Measurements from ENCODE around the gene ARRB1. TPM values are rescaled to one million over a fixed set of nuclear protein-coding genes. Genes with fewer than 3 reads are reported as not detected.

The ARRB1 gene
- total RNA-seq = 10 to 100 TPM; 70.3 to 73.4 TPM

DNA sequence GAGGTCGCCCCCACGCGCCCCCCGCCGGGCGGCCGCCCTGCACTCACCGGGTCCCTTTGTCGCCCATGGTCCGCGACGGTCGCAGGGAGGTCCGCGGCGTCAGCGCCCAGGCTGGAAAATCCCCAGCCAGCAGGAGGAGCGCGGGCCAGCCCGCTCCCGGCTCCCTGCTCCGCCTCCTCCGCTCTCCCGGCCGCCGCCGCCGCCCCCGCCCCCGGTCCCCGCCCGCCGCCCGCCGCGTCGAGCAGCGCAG lies at the start of gene ARRB1:
Gene ARRB1, minus strand, starts transcription at position 121 of the 250 bp plus-strand sequence. Its CDS starts 54 bp downstream, at position 67.
- DNase-seq = no peak
- Histone ChIP-seq H3K27ac (peak within 1 kb of the TSS; percentile 85), H3K9me3 (no peaks in the 10 kb centered on the region), H3K4me3 (peak within 1 kb of the TSS; percentile 65), H3K4me1 (peaks cover 28% of the 10 kb centered on the region), H3K27me3 (no peaks in the 10 kb centered on the region), H3K36me3 (no peaks in the 10 kb centered on the region), H3K9ac (ENCODE audit: low read depth in 2 of 2, low read length in 2 of 2) (peak within 1 kb of the TSS; percentile 85 to 96)
- intact Hi-C loops (cut with DNase I) = no loop called here
- TF ChIP-seq, protein P1, sequence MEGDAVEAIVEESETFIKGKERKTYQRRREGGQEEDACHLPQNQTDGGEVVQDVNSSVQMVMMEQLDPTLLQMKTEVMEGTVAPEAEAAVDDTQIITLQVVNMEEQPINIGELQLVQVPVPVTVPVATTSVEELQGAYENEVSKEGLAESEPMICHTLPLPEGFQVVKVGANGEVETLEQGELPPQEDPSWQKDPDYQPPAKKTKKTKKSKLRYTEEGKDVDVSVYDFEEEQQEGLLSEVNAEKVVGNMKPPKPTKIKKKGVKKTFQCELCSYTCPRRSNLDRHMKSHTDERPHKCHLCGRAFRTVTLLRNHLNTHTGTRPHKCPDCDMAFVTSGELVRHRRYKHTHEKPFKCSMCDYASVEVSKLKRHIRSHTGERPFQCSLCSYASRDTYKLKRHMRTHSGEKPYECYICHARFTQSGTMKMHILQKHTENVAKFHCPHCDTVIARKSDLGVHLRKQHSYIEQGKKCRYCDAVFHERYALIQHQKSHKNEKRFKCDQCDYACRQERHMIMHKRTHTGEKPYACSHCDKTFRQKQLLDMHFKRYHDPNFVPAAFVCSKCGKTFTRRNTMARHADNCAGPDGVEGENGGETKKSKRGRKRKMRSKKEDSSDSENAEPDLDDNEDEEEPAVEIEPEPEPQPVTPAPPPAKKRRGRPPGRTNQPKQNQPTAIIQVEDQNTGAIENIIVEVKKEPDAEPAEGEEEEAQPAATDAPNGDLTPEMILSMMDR (IDR thresholded peaks at IDR 0.05) = no peak

DNA sequence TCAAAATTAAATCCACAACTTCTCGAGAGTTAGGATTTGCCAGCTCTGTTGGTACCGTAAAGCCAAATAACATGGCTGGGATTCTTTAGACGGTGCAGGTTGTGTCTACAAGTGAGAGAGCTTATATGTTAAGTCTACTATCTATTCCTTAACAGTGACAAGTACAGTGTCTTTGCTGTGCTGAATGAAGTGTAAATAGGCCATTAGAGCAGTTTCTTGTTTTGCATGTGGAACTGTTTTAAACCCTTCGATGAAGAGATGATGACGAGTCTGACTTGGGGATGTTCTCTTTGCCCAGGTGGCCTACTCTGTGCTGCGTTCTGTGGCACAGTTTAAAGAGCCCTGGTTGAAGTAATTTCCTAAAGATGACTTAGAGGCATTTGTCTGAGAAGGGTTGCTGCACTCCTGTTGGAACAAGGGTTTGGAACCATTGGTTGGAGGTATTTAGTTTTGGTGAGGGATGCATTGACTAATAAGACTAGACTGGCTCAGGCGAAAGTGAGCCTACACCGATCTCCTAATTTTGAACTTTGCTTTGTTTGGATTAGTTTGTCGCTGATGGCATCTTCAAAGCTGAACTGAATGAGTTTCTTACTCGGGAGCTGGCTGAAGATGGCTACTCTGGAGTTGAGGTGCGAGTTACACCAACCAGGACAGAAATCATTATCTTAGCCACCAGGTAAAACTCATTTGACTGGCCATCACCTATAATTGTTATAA lies 48.8 kb upstream of the ARRB1 start:
- TF ChIP-seq, protein P1 (IDR thresholded peaks at IDR 0.05) = no peak
- intact Hi-C loops (cut with DNase I) = no loop called here
- peaks cover 6% of the 10 kb centered on the region for H3K4me1 ChIP-seq
- H3K4me3 ChIP-seq = peak overlapping the region; percentile 68
- no peaks in the 10 kb centered on the region for H3K27me3 ChIP-seq
- H3K9me3 ChIP-seq = no peaks in the 10 kb centered on the region
- H3K36me3 ChIP-seq = peaks cover 16% of the 10 kb centered on the region
- H3K27ac ChIP-seq = peak overlapping the region; percentile 90
- DNase-seq = no peak
- peak overlapping the region; percentile 90 to 100 for H3K9ac ChIP-seq (ENCODE audit: low read depth in 2 of 2, low read length in 2 of 2)

DNA sequence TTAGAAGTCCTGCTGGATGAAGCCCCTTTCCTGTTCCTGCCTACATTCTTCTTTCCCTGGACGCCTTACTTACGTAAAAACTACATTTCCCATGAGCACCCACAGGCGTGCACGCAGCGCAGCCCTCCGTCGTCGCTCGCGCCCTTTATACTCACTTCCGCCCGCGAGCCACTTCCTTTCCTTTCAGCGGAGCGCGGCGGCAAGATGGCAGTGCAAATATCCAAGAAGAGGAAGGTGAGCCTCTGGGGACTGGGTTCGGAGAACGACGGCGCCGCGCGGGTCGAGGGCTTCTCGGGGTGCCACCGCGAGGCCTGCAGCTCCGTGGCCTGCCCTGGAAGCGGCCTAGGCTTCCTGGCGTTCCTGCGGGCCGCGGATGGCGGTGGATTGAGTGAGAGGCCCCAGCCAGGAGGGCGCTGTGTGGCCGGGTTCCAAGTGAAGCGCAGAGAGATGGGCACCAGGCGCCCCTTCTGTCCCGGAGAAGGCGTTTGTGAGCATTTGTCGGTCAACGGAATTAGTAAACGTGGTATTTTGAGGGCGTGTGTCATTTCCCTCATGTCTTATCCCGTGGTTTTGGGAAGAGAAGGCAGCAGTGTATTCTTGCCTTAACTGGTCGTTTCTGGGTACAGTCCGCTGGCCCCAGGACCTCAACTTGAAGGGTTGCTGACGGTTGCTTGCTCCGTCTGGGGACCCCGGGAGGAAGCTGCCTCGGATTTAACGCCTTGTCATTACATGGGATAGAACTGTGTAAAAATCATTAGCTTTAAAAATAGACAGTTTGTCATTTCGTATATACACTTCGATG lies 48.1 kb upstream of the ARRB1 start, which contains the start of gene RPS3:
Gene RPS3, plus strand, starts transcription at position 175 of the 802 bp plus-strand sequence. Its CDS starts 30 bp downstream, at position 205.
- TF ChIP-seq, protein P1 (IDR thresholded peaks at IDR 0.05) = no peak
- peak within 1 kb of the TSS; percentile 90 to 100 for H3K9ac ChIP-seq (ENCODE audit: low read depth in 2 of 2, low read length in 2 of 2)
- intact Hi-C loops (cut with DNase I) = loop anchor here (10.0 kb wide), 1 partner anchor 45 kb away; no protein-coding TSS in a partner anchor
- peak within 1 kb of the TSS; percentile 90 for H3K27ac ChIP-seq
- H3K36me3 ChIP-seq = peaks cover 10% of the 10 kb centered on the region
- H3K4me3 ChIP-seq = peak within 1 kb of the TSS; percentile 68
- H3K4me1 ChIP-seq = peaks cover 6% of the 10 kb centered on the region
- no peaks in the 10 kb centered on the region for H3K9me3 ChIP-seq
- DNase-seq = peak; percentile 92
- H3K27me3 ChIP-seq = no peaks in the 10 kb centered on the region

- peaks cover 6% of the 10 kb centered on the region for H3K4me1 ChIP-seq
- no peaks in the 10 kb centered on the region for H3K27me3 ChIP-seq
- no peak overlapping the region for H3K27ac ChIP-seq
- no peak overlapping the region for H3K9ac ChIP-seq (ENCODE audit: low read depth in 2 of 2, low read length in 2 of 2)
- no peaks in the 10 kb centered on the region for H3K9me3 ChIP-seq
- peaks cover 4% of the 10 kb centered on the region for H3K36me3 ChIP-seq
- no peak for DNase-seq
- TF ChIP-seq, protein P1 (IDR thresholded peaks at IDR 0.05) = no peak
- H3K4me3 ChIP-seq = no peak overlapping the region
- intact Hi-C loops (cut with DNase I) = loop anchor here (10.0 kb wide), 1 partner anchor 46 kb away; no protein-coding TSS in a partner anchor
Measured at GRCh38 chr11:75398906-75399305, 47.4 kb upstream of the ARRB1 start.

DNA sequence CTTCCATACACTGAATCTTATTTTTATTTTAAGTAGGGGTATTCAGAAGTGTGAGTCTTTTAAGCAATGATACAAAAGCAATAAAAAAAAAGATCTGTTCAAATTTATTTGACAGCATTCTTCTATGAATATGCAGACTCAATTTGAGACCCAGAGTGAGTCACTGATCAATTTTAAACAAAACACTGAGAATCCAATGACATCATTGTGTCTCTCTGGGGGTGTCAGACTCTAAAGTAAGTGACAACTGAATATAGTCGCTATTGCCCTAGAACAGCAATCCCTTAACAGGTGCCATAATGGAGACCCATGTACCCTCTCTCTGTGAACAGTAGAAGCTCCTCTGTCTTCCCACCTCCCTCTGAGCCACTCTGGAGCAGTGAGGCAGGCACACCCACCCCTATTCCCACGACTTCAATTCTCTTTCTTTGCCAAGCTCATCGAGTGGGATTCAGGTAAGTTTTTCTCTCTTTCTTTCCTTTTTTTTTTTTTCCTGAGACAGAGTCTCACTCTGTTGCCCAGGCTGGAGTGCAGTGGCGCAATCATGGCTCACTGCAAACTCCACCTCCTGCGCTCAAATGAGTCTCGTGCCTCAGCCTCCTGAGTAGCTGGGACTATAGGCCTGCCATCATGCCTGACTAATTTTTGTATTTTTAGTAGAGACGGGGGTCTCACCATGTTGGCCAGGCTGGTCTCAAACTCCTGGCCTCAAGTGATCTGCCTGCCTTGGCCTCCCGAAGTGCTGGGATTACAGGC lies 42.8 kb upstream of the ARRB1 start:
- H3K9me3 ChIP-seq = no peaks in the 10 kb centered on the region
- no peak overlapping the region for H3K4me3 ChIP-seq
- intact Hi-C loops (cut with DNase I) = loop anchor here (10.0 kb wide), 1 partner anchor 51 kb away; no protein-coding TSS in a partner anchor
- DNase-seq = no peak
- no peak overlapping the region for H3K27ac ChIP-seq
- no peaks in the 10 kb centered on the region for H3K36me3 ChIP-seq
- no peaks in the 10 kb centered on the region for H3K27me3 ChIP-seq
- H3K4me1 ChIP-seq = no peaks in the 10 kb centered on the region
- no peak overlapping the region for H3K9ac ChIP-seq (ENCODE audit: low read depth in 2 of 2, low read length in 2 of 2)
- TF ChIP-seq, protein P1 (IDR thresholded peaks at IDR 0.05) = no peak

All from colonic mucosa (tissue), 4 donors.